ENCODE results near the gene CDK5RAP3.
"Not testable (repeated sequence)": the region's sequence is repeated elsewhere in the genome, so short reads cannot be mapped to it uniquely, and the experiment has no call there.

GRCh38 chr17:47935468-47935867 is 35.4 kb upstream of the CDK5RAP3 start:
- not testable (repeated sequence) for TF ChIP-seq POLR2AphosphoS5 (IDR thresholded peaks at IDR 0.05; ENCODE audit: low read depth, low read length); REST (IDR thresholded peaks at IDR 0.05; ENCODE audit: low read depth, low read length); YY1 (IDR thresholded peaks at IDR 0.05; ENCODE audit: low read depth); TCF12 (IDR thresholded peaks at IDR 0.05); TAF1 (IDR thresholded peaks at IDR 0.05; ENCODE audit: borderline replicate concordance, low read depth, low read length); RAD21 (IDR thresholded peaks at IDR 0.05; ENCODE audit: low read length)
- TF ChIP-seq, protein P1, sequence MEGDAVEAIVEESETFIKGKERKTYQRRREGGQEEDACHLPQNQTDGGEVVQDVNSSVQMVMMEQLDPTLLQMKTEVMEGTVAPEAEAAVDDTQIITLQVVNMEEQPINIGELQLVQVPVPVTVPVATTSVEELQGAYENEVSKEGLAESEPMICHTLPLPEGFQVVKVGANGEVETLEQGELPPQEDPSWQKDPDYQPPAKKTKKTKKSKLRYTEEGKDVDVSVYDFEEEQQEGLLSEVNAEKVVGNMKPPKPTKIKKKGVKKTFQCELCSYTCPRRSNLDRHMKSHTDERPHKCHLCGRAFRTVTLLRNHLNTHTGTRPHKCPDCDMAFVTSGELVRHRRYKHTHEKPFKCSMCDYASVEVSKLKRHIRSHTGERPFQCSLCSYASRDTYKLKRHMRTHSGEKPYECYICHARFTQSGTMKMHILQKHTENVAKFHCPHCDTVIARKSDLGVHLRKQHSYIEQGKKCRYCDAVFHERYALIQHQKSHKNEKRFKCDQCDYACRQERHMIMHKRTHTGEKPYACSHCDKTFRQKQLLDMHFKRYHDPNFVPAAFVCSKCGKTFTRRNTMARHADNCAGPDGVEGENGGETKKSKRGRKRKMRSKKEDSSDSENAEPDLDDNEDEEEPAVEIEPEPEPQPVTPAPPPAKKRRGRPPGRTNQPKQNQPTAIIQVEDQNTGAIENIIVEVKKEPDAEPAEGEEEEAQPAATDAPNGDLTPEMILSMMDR (IDR thresholded peaks at IDR 0.05) = not testable (repeated sequence)

Data from SK-N-SH (cell line).